Esophagus muscularis mucosa (tissue), 4 donors: ENCODE data around the gene PPP6R3. TPM values are rescaled to one million over a fixed set of nuclear protein-coding genes. Genes with fewer than 3 reads are reported as not detected.

Experiments used
- DNase-seq: peaks from one replicate; pipeline ENCODE4 v3.0.0-alpha.2; 2017; ENCODE audit errors: extremely low spot score
- H3K27ac ChIP-seq, 4 donors: fragments of 200-600 bp; sonication (generic); replicated peaks in 1 of 4; 1 replicate in 3 of 4; 2 replicates in 1 of 4; pipeline ENCODE4 v1.5.1; 2016 to 2019; ENCODE audit warnings: mild to moderate bottlenecking in 1 of 4
- H3K27me3 ChIP-seq, 4 donors: fragments of 200-600 bp; sonication (generic); one replicate each; pipeline versions ENCODE4 v1.5.1 to v1.6.0; 2016 to 2019
- H3K36me3 ChIP-seq, 4 donors: fragments of 200-600 bp; sonication (generic); one replicate each; pipeline ENCODE4 v1.5.1; 2016 to 2019
- H3K4me1 ChIP-seq, 4 donors: fragments of 200-600 bp; sonication (generic); one replicate each; pipeline ENCODE4 v1.5.1; 2016 to 2019
- H3K4me3 ChIP-seq, 4 donors: fragments of 200-600 bp; sonication (generic); 1 replicate in 2 of 4; 2 replicates in 2 of 4; pipeline ENCODE4 v1.5.1; 2016 to 2019; ENCODE audit warnings: mild to moderate bottlenecking in 4 of 4, moderate library complexity in 1 of 4
- H3K9me3 ChIP-seq, 4 donors: fragments of 200-600 bp; sonication (generic); 1 replicate in 3 of 4; 2 replicates in 1 of 4; pipeline ENCODE4 v1.5.1; 2016 to 2019
- CTCF ChIP-seq, 3 experiments: fragments of 200-600 bp in 2 of 3; fragments of 450-650 bp in 1 of 3; sonication (generic) in 2 of 3; IDR thresholded peaks; one replicate each; pipeline ENCODE4 v1.5.1; 2017 to 2019; ENCODE audit warnings: antibody characterized with exemption in 3 of 3, mild to moderate bottlenecking in 2 of 3, moderate library complexity in 1 of 3
- EP300 ChIP-seq: sonication (generic); formaldehyde crosslinking; IDR thresholded peaks from one replicate; pipeline ENCODE4 v1.6.1; 2017; ENCODE audit warnings: antibody characterized with exemption
- POLR2A ChIP-seq: fragments of 450-650 bp; IDR thresholded peaks from one replicate; pipeline ENCODE4 v1.6.1; 2017; ENCODE audit warnings: antibody characterized with exemption, moderate library complexity, mild to moderate bottlenecking, low read depth
- POLR2AphosphoS5 ChIP-seq, 2 donors: sonication (generic); formaldehyde crosslinking; IDR thresholded peaks; one replicate each; pipeline ENCODE4 v1.6.1; 2017; ENCODE audit warnings: antibody characterized with exemption in 2 of 2
- WGBS: methylation state at CpG from one replicate; pipeline ENCODE4 v1.1.5; 2018; 5-methylcytosine and 5-hydroxymethylcytosine counted together
- intact Hi-C: fragments of 100-400 bp; cut with DNase I; formaldehyde crosslinking; loops from one replicate; pipeline ENCODE4 v1.15.1; 2023
- total RNA-seq, 4 donors: library from RNA; depleted of rRNA; stranded (reverse); fragments of >200 nt; gene quantifications; one replicate each; pipeline versions ENCODE4 v1.1.0 to v1.2.1, GENCODE V29; 2016

PPP6R3 gene
- total RNA-seq, 4 donors from 2014 or later = 106 to 132 (median 116) TPM

GRCh38 chr11:68495220-68495729 is 34.7 kb downstream of the PPP6R3 start:
- Histone ChIP-seq H3K27me3 (no peaks in the 10 kb centered on the region), H3K4me1 (peaks cover 42 to 84% (median 66%) of the 10 kb centered on the region in 4 donors), H3K27ac (no peak overlapping the region), H3K9me3 (no peaks in the 10 kb centered on the region), H3K36me3 (no peaks in the 10 kb centered on the region), H3K4me3 (no peak overlapping the region)
- DNase-seq = no peak
- intact Hi-C loops = no loop called here
- TF ChIP-seq POLR2A = no peak
- 60% methylated on average over 3 of the region's 3 CpGs for WGBS

GRCh38 chr11:68495872-68496271 is 35.3 kb downstream of the PPP6R3 start:
- no peak for TF ChIP-seq POLR2A
- no peak overlapping the region for H3K27ac ChIP-seq
- no peak for DNase-seq
- intact Hi-C loops = no loop called here
- H3K36me3 ChIP-seq = no peaks in the 10 kb centered on the region
- WGBS = 88% methylated on average over 3 of the region's 3 CpGs
- H3K9me3 ChIP-seq = no peaks in the 10 kb centered on the region
- H3K4me3 ChIP-seq = no peak overlapping the region
- H3K27me3 ChIP-seq = no peaks in the 10 kb centered on the region
- H3K4me1 ChIP-seq = peaks cover 48 to 84% (median 66%) of the 10 kb centered on the region in 4 donors

GRCh38 chr11:68497761-68498160 is 37.2 kb downstream of the PPP6R3 start:
- Histone ChIP-seq H3K4me1 (peaks cover 65 to 88% (median 73%) of the 10 kb centered on the region in 4 donors), H3K27me3 (no peaks in the 10 kb centered on the region), H3K9me3 (no peaks in the 10 kb centered on the region), H3K27ac (no peak overlapping the region), H3K36me3 (no peaks in the 10 kb centered on the region), H3K4me3 (no peak overlapping the region)
- DNase-seq = no peak
- no peak for TF ChIP-seq CTCF (IDR thresholded peaks at IDR 0.05)
- intact Hi-C loops = no loop called here
- WGBS = 79% methylated on average over 2 of the region's 2 CpGs

GRCh38 chr11:68498321-68498720 is 37.8 kb downstream of the PPP6R3 start:
- Histone ChIP-seq H3K4me3 (no peak overlapping the region), H3K4me1 (peaks cover 70 to 92% (median 74%) of the 10 kb centered on the region in 4 donors), H3K9me3 (no peaks in the 10 kb centered on the region), H3K27me3 (no peaks in the 10 kb centered on the region), H3K36me3 (no peaks in the 10 kb centered on the region), H3K27ac (no peak overlapping the region)
- intact Hi-C loops = no loop called here
- 18% methylated on average over 2 of the region's 2 CpGs for WGBS
- DNase-seq = no peak
- no peak for TF ChIP-seq CTCF (IDR thresholded peaks at IDR 0.05)

GRCh38 chr11:68498903-68499883 is 38.6 kb downstream of the PPP6R3 start:
- no peaks in the 10 kb centered on the region for H3K9me3 ChIP-seq
- no peaks in the 10 kb centered on the region for H3K36me3 ChIP-seq
- H3K4me3 ChIP-seq = no peak overlapping the region
- H3K4me1 ChIP-seq = peaks cover 79 to 95% (median 83%) of the 10 kb centered on the region in 4 donors
- no peak for DNase-seq
- no peak overlapping the region for H3K27ac ChIP-seq
- TF ChIP-seq CTCF (IDR thresholded peaks at IDR 0.05) (no peak), POLR2AphosphoS5 (IDR thresholded peaks at IDR 0.05) (no peak), EP300 (no peak), POLR2A (no peak)
- intact Hi-C loops = no loop called here
- no peaks in the 10 kb centered on the region for H3K27me3 ChIP-seq
- WGBS = 65% methylated on average over 11 of the region's 11 CpGs
